Inferior parietal cortex (tissue), 1 donor: ENCODE data around the gene MRPL51.
"Not testable (repeated sequence)": the region's sequence is repeated elsewhere in the genome, so short reads cannot be mapped to it uniquely, and the experiment has no call there.

ENCODE experiments used
- DNase-seq: peaks from one replicate; pipeline ENCODE4 v3.0.0-alpha.2; 2016; ENCODE audit errors: extremely low spot score

The MRPL51 gene

DNA sequence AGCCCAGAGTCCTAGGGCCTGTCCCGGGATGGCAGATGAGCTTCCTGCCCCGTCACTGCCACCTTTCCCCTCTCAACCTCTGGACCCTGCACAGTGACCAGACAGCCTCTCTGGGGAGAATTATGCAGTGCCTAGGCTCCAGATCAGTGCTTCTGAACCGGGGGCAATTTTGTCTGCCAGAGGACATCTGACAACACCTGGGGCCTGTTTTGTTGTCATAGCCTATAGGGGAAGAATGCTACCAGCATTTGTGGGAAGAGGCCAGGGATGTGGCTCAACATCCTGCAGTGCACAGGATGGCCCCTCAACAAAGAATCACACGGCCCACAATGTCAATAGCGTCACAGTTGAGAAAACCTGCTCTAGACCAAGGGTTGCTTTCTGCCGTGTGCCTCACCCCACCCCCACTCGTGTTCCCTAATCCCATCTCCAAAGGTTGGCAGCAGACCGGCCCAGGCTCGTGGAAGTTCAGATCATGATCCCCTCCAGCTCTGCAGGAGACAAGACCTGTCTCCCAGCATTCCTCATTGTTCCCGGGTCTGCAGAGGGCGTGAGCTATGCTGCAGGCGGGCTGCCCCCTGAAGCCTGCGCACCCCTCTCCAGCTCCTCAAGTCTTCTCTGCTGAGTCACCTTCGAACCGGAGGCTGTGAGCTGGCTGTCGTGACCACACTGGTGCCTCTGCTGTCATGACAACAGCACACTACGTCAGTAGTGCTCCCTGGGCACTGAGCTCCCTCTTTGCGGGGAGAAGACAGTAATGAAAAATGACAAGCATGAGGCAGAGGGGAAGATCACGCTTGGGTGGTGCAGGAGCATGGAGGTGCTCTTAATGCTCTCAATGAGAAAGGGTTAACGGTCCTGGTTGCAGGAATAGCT, 39.2 kb upstream of the MRPL51 start:
- peak; percentile 73 for DNase-seq

DNA sequence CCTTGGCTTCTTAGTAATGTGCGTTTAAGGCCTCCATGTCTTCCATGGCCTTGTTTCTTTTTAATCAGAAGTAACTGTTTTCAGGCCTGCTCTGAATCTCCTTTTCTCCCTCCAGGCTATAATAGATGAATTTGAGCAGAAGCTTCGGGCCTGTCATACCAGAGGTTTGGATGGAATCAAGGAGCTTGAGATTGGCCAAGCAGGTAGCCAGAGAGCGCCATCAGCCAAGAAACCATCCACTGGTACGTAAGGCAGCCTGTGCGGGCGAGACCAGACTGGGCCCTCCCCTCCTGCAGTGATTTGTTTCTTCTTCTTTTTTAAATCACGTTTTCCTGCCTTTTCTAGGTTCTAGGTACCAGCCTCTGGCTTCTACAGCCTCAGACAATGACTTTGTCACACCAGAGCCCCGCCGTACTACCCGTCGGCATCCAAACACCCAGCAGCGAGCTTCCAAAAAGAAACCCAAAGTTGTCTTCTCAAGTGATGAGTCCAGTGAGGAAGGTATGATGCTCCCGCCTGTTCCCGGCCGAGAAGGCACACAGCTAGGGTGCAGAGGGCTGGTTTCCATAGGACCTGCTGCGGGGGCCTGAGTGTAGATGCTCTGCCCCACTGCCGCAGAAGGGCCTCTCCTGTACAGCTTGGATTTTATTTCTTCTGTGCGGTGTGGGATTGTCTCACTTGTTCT, 37.7 kb upstream of the MRPL51 start:
- DNase-seq = no peak

DNA sequence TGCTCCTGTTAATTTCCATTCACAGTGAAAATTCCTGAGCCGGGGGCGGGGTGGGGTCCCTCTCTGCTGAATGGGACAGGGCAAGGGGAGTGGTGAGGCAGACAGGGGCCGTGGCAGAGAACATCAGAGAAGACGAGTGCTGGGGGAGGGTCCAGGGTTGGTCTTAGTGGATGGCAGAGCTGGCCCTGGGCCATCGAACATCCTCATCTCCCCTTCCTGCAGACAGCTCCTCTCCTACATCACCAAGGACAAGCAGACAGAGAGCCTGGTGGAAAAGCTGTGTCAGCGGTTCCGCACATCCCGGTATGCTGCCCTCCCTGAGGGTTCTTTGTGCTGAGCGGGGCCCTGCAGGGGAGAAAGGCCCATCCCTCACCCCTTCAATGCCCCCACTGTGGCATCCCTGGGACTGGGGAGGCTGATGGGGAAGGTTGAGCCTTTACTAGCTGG, 36.3 kb upstream of the MRPL51 start:
- DNase-seq = no peak

DNA sequence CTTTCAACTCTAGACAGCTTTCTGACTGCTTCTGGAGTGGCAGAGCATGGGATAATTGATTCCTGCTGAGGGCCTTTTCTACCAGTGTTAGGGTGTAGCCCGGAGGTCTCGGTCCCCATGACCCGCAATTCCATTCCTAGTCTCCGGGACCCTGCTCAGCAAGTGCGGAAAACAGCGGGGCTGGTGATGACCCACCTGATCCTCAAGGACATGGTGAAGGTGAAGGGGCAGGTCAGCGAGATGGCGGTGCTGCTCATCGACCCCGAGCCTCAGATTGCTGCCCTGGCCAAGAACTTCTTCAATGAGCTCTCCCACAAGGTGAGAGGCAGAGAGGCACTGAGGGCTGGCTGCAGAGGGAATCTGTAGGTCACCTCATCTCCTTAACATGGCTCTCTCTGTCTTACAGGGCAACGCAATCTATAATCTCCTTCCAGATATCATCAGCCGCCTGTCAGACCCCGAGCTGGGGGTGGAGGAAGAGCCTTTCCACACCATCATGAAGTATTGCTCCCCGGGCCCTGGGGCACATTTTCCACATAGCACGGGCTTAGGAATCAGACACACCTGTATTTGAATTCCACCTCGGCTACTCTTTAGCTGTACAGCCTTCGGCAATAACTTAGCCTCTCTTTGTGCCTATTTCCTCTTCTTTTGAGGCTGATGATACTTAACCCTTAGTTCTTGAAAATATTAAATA, 35.6 kb upstream of the MRPL51 start:
- DNase-seq = no peak

DNA sequence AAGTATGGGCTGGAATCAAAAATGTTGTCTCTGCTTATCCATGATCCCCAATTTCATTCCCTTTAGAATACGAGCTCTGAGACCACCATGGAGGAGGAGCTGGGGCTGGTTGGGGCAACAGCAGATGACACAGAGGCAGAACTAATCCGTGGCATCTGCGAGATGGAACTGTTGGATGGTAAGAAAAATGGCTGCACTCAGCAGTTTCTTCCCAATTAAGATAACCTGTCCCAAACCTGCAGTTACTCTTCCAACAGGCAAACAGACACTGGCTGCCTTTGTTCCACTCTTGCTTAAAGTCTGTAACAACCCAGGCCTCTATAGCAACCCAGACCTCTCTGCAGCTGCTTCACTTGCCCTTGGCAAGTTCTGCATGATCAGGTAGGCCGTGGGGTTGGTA, 34.6 kb upstream of the MRPL51 start:
- DNase-seq = no peak

DNA sequence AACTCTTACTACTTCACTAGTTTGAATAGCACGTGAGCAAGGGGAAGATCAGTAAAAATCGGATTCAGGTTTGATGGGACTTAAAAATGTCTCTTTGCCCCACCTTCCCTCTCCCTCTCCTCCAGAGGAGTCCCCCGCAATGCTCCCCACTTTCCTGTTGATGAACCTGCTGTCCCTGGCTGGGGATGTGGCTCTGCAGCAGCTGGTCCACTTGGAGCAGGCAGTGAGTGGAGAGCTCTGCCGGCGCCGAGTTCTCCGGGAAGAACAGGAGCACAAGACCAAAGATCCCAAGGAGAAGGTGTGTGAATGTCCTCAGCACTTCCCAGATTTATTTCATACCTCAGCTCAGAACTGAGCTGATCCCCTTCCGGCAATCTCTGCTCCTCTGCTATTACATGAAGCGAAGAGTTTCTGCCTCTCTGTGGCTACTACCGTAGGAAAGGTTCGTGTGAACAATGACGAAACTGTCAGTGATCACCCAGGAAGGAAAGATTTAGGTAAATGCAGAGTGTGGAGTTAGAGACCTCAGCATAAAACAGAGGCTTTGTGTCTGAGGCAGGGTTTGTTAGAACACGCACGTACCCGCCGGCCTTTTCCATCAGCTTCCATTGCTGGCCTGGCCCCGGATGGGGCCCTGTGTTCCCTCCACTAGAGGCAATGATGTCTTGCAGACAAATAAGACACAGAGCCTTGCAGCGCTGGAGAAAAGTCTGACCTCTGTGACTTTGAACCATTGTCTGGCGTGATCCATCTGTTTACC, 33.9 kb upstream of the MRPL51 start:
- no peak for DNase-seq

DNA sequence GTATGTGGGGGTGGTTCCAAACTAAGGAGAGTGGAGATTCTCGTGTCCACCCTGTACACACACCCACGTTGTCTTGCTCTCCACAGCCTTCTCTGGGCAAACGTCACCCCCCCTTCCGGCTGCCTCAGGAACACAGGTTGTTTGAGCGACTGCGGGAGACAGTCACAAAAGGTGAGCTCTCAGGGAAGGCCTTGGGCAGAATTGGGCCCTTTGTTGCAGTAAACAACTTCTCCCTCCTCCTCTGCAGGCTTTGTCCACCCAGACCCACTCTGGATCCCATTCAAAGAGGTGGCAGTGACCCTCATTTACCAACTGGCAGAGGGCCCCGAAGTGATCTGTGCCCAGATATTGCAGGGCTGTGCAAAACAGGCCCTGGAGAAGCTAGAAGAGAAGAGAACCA, 33.1 kb upstream of the MRPL51 start:
- DNase-seq = no peak

DNA sequence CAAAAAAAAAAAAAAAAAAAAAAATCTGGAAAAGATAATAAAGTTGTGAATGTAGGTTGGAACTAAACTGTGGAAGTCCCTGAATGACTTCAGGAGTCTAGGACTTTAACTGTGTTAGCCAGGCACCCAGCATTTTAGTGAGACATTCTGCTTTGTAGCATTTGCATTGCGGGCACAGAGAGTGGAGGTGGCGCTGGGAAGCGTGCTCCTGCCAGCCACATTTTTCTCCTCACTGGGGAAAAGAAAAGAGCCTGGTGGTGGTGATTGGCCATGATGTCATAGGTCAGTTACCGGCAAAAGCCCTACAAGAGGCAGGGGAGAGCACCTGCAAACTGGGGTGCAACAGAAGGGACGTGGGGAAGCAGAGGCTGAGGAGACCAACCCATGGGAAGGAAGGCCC, 31.6 kb upstream of the MRPL51 start:
- DNase-seq = no peak

DNA sequence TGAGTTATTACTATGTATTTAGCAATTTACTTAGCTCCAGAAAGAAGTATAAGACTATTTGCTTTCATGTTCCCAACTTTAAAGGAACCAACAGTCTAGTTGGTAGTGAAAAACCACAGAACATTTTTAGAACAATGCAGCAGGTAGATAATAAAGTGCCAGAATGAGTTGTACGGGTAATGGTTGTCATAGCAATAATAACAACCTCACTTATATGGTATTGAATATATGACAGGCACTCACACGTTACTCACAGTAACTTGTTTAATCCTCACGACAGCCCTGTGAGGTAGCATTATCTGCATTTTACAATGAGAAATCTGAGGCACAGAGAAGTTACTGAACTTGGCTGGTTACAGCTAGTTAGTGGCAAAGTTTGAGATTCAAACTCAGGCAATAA, 30.6 kb upstream of the MRPL51 start:
- DNase-seq = no peak

DNA sequence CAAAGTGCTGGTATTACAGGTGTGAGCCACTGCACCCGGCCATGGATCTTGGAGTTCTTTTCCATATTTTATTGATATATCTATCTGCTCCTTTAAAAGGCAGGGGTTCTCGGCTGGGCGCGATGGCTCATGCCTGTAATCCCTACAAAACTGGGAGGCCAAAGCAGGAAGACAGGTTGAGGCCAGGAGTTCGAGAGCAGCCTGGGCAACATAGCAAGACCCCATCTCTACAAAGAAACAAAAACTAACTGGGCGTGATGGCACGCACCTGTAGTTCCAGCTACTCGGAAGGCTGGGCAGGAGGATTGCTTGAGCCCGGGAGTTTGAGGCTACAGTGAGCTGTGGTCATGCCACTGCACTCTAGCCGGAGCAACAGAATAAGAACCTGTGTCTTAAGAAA, 29.1 kb upstream of the MRPL51 start:
- DNase-seq = no peak

DNA sequence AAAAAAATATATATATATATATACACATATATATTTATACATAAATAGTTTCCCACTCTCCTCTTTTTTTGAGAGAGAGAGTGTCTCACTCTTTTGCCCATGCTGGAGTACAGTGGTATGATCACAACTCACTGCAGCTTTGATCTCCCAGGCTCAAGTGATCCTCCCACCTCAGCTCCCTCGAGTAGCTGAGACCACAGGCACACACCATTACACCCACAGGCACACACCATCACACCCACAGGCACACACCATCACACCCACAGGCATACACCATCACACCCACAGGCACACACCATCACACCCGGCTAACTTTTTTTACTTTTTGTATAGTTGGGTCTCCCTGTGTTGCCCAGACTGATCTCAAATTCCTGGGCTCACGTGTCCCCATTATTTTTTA, 27.1 kb upstream of the MRPL51 start:
- DNase-seq = no peak

DNA sequence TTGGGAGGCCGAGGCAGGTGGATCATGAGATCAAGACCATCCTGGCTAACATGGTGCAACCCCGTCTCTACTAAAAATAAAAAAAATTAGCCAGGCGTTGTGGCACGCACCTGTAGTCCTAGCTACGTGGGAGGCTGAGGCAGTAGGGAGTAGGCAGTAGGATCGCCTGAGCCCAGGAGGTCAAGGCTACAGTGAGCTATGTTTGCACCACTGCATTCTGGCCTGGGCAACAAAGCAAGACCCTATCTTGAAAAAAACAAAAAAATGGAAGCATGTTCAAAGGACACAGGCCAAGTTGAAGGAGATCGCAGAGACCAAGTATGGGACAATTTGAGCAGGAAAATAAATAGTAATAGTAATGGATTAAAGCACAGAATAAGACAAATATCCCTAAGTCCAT, 15.0 kb upstream of the MRPL51 start:
- no peak for DNase-seq

DNA sequence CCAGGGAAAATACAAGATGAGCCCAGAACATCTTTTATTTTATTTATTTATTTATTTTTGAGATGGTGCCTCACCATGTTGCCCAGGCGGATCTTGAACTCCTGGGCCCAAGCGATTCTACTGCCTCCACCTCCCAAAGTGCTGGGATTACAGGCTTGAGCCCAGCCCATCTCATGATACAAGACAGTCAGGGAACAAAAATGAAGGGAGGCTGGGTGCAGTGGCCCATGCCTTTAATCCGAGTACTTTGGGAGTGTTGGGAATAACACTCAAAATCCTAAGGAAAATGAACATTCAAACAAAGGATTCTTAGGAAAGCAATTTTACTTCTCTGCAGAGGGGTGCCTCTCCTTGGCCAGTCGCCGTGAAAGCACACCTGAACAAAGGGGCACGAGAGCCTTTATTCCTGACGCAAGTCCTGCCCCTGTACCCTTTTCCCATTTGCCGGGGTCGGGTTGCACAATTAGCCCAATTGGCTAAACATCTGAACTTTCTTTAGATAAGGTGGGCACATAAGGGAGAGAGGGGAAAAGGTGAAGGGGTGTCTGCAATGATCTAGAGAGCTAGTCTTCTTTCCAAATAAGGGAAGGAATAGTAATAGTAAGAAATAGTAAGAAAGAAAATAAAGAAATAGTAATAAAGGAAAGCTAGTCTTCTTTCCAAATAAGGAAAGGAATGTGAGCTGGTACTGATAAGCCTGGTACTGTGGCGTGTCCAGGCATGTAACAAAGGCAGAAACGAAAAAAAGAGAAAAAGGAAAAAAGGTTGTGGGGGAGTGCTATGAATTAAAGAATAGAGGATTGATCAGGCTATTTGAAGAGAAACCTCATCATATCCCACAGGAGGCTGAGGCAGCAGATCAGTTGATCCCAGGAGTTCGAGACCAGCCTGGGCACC, 14.3 kb upstream of the MRPL51 start:
- DNase-seq = no peak

DNA sequence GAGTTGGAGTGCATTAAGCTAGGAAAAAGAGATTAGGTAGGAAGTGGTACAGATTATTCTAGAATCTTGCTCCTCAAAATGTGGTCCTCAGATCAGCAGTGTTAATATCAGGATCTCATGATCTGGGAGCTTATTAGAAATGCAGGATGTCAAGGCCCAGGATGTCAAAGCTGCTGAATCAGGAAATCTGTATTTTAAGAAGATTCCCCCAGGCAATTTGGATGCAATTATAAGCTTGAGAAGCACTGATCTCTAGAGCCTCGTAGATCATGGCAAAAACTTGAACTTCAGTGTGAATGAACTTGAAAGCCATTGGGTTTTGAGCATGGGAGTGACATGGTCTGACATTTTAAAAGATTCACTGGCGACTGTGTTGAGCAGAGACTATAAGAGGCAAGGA, 7.4 kb upstream of the MRPL51 start:
- DNase-seq = no peak

DNA sequence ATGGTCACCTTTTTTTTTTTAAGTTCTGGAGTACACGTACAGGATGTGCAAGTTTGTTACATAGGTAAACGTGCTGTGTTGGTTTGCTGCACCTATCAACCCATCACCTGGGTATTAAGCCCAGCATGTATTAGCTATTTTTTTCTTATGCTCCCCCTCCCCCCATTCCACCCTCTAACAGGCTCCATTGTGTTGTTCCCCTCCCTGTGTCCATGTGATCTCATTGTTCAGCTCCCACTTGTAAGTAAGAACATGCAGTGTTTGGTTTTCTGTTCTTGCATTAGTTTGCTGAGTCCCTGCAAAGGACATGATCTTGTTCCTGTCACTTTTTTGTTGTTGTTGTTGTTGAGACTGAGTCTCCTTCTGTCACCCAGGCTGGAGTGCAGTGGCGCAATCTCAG, 4.2 kb upstream of the MRPL51 start:
- not testable (repeated sequence) for DNase-seq

DNA sequence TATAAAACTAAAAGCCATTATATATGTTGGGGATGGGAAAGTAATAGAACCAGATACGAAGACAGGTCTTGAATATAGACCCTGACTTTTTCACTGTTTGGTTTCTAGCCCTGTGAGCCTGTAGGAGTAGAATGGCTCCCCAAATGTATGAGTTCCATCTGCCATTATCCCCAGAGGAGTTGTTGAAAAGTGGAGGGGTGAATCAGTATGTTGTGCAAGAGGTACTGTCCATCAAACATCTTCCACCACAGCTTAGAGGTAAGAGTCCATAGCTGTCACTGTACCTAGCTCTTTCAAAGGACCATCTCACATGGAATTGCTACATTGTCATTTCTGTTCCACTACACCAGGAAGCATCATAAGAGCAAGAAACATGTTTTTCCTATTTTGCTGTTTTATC, 1.9 kb upstream of the MRPL51 start:
- no peak for DNase-seq

DNA sequence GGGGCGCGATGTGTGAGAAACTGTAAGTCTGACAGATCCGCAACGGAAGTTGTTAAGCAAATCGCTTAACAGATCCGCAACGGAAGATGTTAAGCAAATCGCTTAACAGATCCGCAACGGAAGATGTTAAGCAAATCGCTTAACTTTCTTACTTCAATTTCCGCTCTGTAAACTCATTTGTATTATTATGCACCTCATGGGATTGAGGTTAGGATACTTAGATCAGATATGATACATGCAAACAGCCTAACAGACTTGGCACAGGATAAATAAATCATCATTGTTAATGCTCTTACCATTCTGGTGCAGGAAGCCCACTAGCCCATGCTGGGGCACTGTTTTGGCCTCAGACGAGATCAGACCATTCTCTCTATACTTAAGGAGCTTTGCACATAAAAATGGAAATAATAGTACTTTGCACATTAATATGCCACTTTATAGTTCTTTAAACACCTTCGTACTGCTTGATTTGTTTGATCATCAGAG, 1.2 kb upstream of the MRPL51 start:
- no peak for DNase-seq

DNA sequence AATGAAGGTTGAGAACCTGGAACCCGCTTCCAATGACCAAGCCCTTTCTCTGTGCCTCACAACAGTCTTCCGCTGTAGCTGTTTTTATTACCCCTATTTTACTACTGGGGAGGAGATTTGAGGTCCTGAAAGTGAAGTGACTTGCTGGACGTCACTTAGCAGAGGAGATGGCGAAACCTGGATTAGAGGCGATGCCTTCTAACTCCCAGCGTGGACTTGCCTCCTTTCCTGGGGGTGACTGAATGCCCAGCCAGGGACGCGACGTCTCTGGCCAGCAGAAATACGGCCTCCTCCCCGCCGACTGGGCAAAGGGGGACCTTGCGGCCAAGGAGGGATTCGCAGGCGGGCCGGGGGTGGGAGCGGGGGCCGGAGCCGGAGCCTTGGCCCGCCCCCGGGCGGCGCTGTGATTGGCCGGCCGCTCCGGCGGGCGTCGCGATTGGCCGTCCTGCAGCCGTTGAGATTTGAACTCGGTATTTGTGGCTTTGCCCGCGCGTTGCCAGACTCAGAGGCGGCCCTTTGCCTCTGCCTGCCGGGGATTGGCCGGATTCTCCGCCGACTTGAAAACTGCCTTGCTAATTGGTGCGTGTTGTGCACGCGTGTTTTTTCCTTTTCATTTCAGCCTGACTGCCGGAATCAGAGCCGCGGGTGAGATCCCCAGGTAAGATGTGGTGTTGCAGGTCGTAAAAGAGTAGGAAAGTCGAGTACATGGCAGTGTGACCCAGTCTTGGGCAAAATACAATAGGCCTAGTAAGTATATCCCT, 615 bp upstream of the MRPL51 start, which contains the start of gene NCAPD2:
NCAPD2 (plus strand) TSS at position 606 of the 761 bp plus-strand sequence. CDS start 997 bp downstream, outside the sequence.
- peak; percentile 96 for DNase-seq

DNA sequence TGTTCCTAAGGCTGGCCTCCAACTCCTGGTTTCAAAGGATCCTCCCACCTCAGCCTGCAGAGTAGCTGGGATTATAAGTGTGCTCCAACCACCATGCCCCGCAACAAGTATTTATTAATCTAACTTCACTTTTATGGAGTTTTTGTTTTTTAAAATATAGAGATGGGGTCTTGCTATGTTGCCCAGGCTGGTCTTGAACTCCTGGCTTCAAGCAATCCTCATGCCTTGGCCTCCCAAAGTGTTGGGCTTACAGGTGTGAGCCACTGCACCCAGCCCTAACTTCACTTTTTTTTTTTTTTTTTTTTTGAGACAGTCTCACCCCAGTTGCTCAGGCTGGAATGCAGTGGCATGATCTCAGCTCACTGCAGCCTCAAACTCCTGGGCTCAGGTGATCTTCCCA, 2.4 kb downstream of the MRPL51 start:
- DNase-seq = not testable (repeated sequence)

DNA sequence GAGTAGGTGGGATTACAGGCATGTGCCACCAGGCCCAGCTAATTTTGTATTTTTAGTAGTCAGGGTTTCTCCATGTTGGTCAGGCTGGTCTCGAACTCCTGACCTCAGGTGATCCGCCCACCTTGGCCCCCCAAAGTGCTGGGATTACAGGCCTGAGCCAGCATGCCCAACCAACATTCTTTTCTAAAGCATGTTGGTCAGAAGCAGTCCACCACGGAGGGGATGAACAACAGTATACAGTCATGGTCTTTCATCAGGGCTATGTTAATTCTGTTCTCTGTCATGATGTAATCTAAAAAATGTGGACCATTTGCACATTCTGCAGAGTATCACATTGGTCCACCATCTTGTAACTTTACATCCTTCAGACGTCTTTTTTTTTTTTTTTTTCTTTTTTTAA, 3.6 kb downstream of the MRPL51 start:
- DNase-seq = no peak
